ENCODE measurements around the gene GRAMD2B.
"Not testable (repeated sequence)": the region's sequence is repeated elsewhere in the genome, so short reads cannot be mapped to it uniquely, and the experiment has no call there.

GRAMD2B gene

GRCh38 chr5:126450907-126451306, 27.7 kb downstream of the GRAMD2B start:
- DNase-seq, result no peak

- DNase-seq, result no peak
These were observed 29.3 kb downstream of the GRAMD2B start for GRCh38 chr5:126452477-126452876.

- DNase-seq, result no peak
These were observed 30.9 kb downstream of the GRAMD2B start for GRCh38 chr5:126454081-126454480.

GRCh38 chr5:126454535-126454934, 31.3 kb downstream of the GRAMD2B start:
- DNase-seq, result no peak

GRCh38 chr5:126455264-126455663, 32.1 kb downstream of the GRAMD2B start:
- no peak for DNase-seq

- no peak for DNase-seq
These were observed 32.5 kb downstream of the GRAMD2B start for GRCh38 chr5:126455728-126456127.

GRCh38 chr5:126456217-126456820, 33.1 kb downstream of the GRAMD2B start:
- DNase-seq, result no peak

GRCh38 chr5:126460459-126460858, 37.2 kb downstream of the GRAMD2B start:
- no peak for DNase-seq

- no peak for DNase-seq
These were observed 37.8 kb downstream of the GRAMD2B start for GRCh38 chr5:126460977-126461376.

GRCh38 chr5:126461838-126462237, 38.6 kb downstream of the GRAMD2B start:
- no peak for DNase-seq

GRCh38 chr5:126462239-126463014, 39.2 kb downstream of the GRAMD2B start:
- no peak for DNase-seq

- no peak for DNase-seq
These were observed 40.8 kb downstream of the GRAMD2B start for GRCh38 chr5:126464016-126464415.

GRCh38 chr5:126464959-126465358, 41.8 kb downstream of the GRAMD2B start:
- no peak for DNase-seq

GRCh38 chr5:126468091-126468490, 44.9 kb downstream of the GRAMD2B start:
- no peak for DNase-seq

- no peak for DNase-seq
These were observed 46.5 kb downstream of the GRAMD2B start for GRCh38 chr5:126469536-126470316.

- DNase-seq, result not testable (repeated sequence)
These were observed 47.3 kb downstream of the GRAMD2B start for GRCh38 chr5:126470529-126470928.

- DNase-seq, result no peak
These were observed 48.0 kb downstream of the GRAMD2B start for GRCh38 chr5:126471247-126471646.

- no peak for DNase-seq
These were observed 48.8 kb downstream of the GRAMD2B start for GRCh38 chr5:126471875-126472537.

GRCh38 chr5:126472538-126472889, 49.3 kb downstream of the GRAMD2B start:
- no peak for DNase-seq

GRCh38 chr5:126477294-126478117, 54.3 kb downstream of the GRAMD2B start:
- no peak for DNase-seq

- DNase-seq, result no peak
These were observed 56.6 kb downstream of the GRAMD2B start for GRCh38 chr5:126479810-126480209.

GRCh38 chr5:126480824-126481223, 57.6 kb downstream of the GRAMD2B start:
- DNase-seq, result no peak
